SK-N-SH treated with all-trans-retinoic acid at 6 μM for 48 hours (cell line): ENCODE results near the gene IQSEC1.

Source experiments
- ATAC-seq: fragments of 200-7000 bp; cut with Tn5 transposase; 3 replicates; pipeline ENCODE4 v1.9.1; 2020; ENCODE audit warnings: mild to moderate bottlenecking, moderate library complexity
- ARNTL ChIP-seq: fragments of 450-650 bp; formaldehyde crosslinking; IDR thresholded peaks from 2 replicates; pipeline ENCODE4 v1.5.0; 2020; ENCODE audit warnings: low read depth, mild to moderate bottlenecking, moderate library complexity, borderline replicate concordance
- CREB5 ChIP-seq: fragments of 250-450 bp; sonication (Bioruptor Pico); IDR thresholded peaks from 2 replicates; pipeline ENCODE4 v1.5.1; 2020; ENCODE audit warnings: low read depth, mild to moderate bottlenecking, moderate library complexity
- CSDC2 ChIP-seq: fragments of 250-450 bp; sonication (Bioruptor Pico); IDR thresholded peaks from 2 replicates; pipeline ENCODE4 v1.5.0; 2020; ENCODE audit warnings: mild to moderate bottlenecking, moderate library complexity
- CSRNP3 ChIP-seq: fragments of 250-450 bp; sonication (Bioruptor Pico); IDR thresholded peaks from 2 replicates; pipeline ENCODE4 v1.5.1; 2021; ENCODE audit warnings: mild to moderate bottlenecking, moderate library complexity
- ESRRG ChIP-seq: fragments of 250-450 bp; sonication (Bioruptor Pico); IDR thresholded peaks from 2 replicates; pipeline ENCODE4 v1.6.1; 2021; ENCODE audit warnings: mild to moderate bottlenecking
- GLIS3 ChIP-seq: fragments of 250-450 bp; sonication (Bioruptor Pico); IDR thresholded peaks from 2 replicates; pipeline ENCODE4 v1.5.0; 2020; ENCODE audit warnings: mild to moderate bottlenecking, moderate library complexity
- ISL1 ChIP-seq: fragments of 250-450 bp; sonication (Bioruptor Pico); IDR thresholded peaks from 2 replicates; pipeline ENCODE4 v2.1.2; 2022; ENCODE audit warnings: mild to moderate bottlenecking, moderate library complexity
- OSR1 ChIP-seq: fragments of 250-450 bp; sonication (Bioruptor Pico); IDR thresholded peaks from 2 replicates; pipeline ENCODE4 v1.8.0; 2022; ENCODE audit warnings: moderate library complexity, mild to moderate bottlenecking, inconsistent platforms
- PATZ1 ChIP-seq: fragments of 250-450 bp; sonication (Bioruptor Pico); IDR thresholded peaks from 2 replicates; pipeline ENCODE4 v1.8.0; 2020; ENCODE audit warnings: mild to moderate bottlenecking, moderate library complexity, borderline replicate concordance
- POU6F1 ChIP-seq: fragments of 250-450 bp; sonication (Bioruptor Pico); IDR thresholded peaks from 2 replicates; pipeline ENCODE4 v1.8.0; 2021; ENCODE audit warnings: low read depth, mild to moderate bottlenecking, moderate library complexity, borderline replicate concordance
- PPARA ChIP-seq: fragments of 250-450 bp; sonication (Bioruptor Pico); IDR thresholded peaks from 2 replicates; pipeline ENCODE4 v1.5.0; 2020; ENCODE audit warnings: mild to moderate bottlenecking, borderline replicate concordance
- RARB ChIP-seq: fragments of 250-450 bp; sonication (Bioruptor Pico); IDR thresholded peaks from 2 replicates; pipeline ENCODE4 v1.8.0; 2021; ENCODE audit warnings: mild to moderate bottlenecking, moderate library complexity
- SNAI2 ChIP-seq: fragments of 250-450 bp; sonication (Bioruptor Pico); IDR thresholded peaks from 2 replicates; pipeline ENCODE4 v1.5.0; 2020; ENCODE audit warnings: mild to moderate bottlenecking, moderate library complexity
- TOX ChIP-seq: fragments of 250-450 bp; sonication (Bioruptor Pico); IDR thresholded peaks from 2 replicates; pipeline ENCODE4 v1.8.0; 2021; ENCODE audit warnings: mild to moderate bottlenecking, moderate library complexity, borderline replicate concordance
- TSHZ2 ChIP-seq: fragments of 250-450 bp; sonication (Bioruptor Pico); IDR thresholded peaks from 2 replicates; pipeline ENCODE4 v1.5.0; 2020; ENCODE audit warnings: mild to moderate bottlenecking, moderate library complexity
- ZC3H10 ChIP-seq: fragments of 250-450 bp; sonication (Bioruptor Pico); IDR thresholded peaks from 2 replicates; pipeline ENCODE4 v1.5.1; 2021; ENCODE audit warnings: mild to moderate bottlenecking, moderate library complexity
- ZFP3 ChIP-seq: fragments of 250-450 bp; sonication (Bioruptor Pico); IDR thresholded peaks from 2 replicates; pipeline ENCODE4 v1.5.0; 2020; ENCODE audit warnings: mild to moderate bottlenecking, moderate library complexity
- ZFP30 ChIP-seq: fragments of 450-650 bp; formaldehyde crosslinking; IDR thresholded peaks from 2 replicates; pipeline ENCODE4 v1.5.0; 2022; ENCODE audit warnings: mild to moderate bottlenecking, moderate library complexity
- ZNF565 ChIP-seq: fragments of 450-650 bp; formaldehyde crosslinking; conservative IDR thresholded peaks from 2 replicates; pipeline ENCODE4 v1.5.0; 2020; ENCODE audit warnings: low read depth, mild to moderate bottlenecking, moderate library complexity
- ZNF8 ChIP-seq: fragments of 450-650 bp; formaldehyde crosslinking; IDR thresholded peaks from 2 replicates; pipeline ENCODE4 v1.5.0; 2020; ENCODE audit warnings: mild to moderate bottlenecking, moderate library complexity

IQSEC1 gene

GRCh38 chr3:13082677-13083076 is 9.4 kb upstream of the IQSEC1 start:
- ATAC-seq: no peak
- TF ChIP-seq CSDC2 (CRISPR knock-in tag) (no peak), OSR1 (CRISPR knock-in tag) (no peak), ESRRG (CRISPR knock-in tag) (no peak), ISL1 (no peak), TOX (CRISPR knock-in tag) (no peak), ZNF8 (CRISPR knock-in tag) (no peak), SNAI2 (no peak), ZC3H10 (no peak), ARNTL (no peak)
- TF ChIP-seq, all 23 proteins: peak for 0

- ATAC-seq: no peak
Measured at GRCh38 chr3:13081603-13082360, 8.6 kb upstream of the IQSEC1 start.

GRCh38 chr3:13080591-13080990 is 7.4 kb upstream of the IQSEC1 start:
- ATAC-seq: no peak
- TF ChIP-seq PATZ1 (CRISPR knock-in tag) (no peak), ESRRG (CRISPR knock-in tag) (no peak), CSRNP3 (CRISPR knock-in tag) (no peak), PPARA (no peak), SNAI2 (no peak), POU6F1 (no peak), ARNTL (no peak), TSHZ2 (CRISPR knock-in tag) (no peak)

More at GRCh38 chr3:13081603-13082360, 8.6 kb upstream of the IQSEC1 start:
- TF ChIP-seq CREB5 (CRISPR knock-in tag) (no peak), POU6F1 (no peak), ZNF565 (no peak), OSR1 (CRISPR knock-in tag) (no peak), PATZ1 (CRISPR knock-in tag) (no peak), TOX (CRISPR knock-in tag) (no peak), ZNF8 (CRISPR knock-in tag) (no peak), SNAI2 (no peak), ESRRG (CRISPR knock-in tag) (no peak), PPARA (no peak), RARB (no peak), GLIS3 (no peak), ZFP3 (CRISPR knock-in tag) (no peak), ZFP30 (CRISPR knock-in tag) (no peak), ZC3H10 (no peak)
